DOHH2 (cell line): ENCODE results near the gene GPSM1.

Experiments used
- EZH2phosphoT487 ChIP-seq: fragments of 200-600 bp; sonication (generic); IDR thresholded peaks from 2 replicates; pipeline ENCODE4 v1.6.1; 2017; ENCODE audit warnings: borderline replicate concordance, mild to moderate bottlenecking, antibody characterized with exemption, low read length, moderate library complexity, mixed read lengths
- TF ChIP-seq, protein P1 (sequence below): fragments of 200-600 bp; sonication (generic); IDR thresholded peaks from one replicate; pipeline ENCODE4 v1.5.1; 2014; ENCODE audit warnings: antibody characterized with exemption, mild to moderate bottlenecking, low read depth, low read length; ENCODE audit not compliant: poor library complexity, severe bottlenecking

GRCh38 chr9:136303066-136303824, 24.1 kb upstream of the GPSM1 start:
- TF ChIP-seq, protein P1, sequence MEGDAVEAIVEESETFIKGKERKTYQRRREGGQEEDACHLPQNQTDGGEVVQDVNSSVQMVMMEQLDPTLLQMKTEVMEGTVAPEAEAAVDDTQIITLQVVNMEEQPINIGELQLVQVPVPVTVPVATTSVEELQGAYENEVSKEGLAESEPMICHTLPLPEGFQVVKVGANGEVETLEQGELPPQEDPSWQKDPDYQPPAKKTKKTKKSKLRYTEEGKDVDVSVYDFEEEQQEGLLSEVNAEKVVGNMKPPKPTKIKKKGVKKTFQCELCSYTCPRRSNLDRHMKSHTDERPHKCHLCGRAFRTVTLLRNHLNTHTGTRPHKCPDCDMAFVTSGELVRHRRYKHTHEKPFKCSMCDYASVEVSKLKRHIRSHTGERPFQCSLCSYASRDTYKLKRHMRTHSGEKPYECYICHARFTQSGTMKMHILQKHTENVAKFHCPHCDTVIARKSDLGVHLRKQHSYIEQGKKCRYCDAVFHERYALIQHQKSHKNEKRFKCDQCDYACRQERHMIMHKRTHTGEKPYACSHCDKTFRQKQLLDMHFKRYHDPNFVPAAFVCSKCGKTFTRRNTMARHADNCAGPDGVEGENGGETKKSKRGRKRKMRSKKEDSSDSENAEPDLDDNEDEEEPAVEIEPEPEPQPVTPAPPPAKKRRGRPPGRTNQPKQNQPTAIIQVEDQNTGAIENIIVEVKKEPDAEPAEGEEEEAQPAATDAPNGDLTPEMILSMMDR = no peak
- no peak for TF ChIP-seq EZH2phosphoT487
